ENCODE results near the gene LRRFIP2. TPM values are rescaled to one million over a fixed set of nuclear protein-coding genes. Genes with fewer than 3 reads are reported as not detected.

Gene LRRFIP2
- total and polyA plus RNA-seq, 2 experiments from 2014 or later: 77.6 to 77.7 TPM

DNA sequence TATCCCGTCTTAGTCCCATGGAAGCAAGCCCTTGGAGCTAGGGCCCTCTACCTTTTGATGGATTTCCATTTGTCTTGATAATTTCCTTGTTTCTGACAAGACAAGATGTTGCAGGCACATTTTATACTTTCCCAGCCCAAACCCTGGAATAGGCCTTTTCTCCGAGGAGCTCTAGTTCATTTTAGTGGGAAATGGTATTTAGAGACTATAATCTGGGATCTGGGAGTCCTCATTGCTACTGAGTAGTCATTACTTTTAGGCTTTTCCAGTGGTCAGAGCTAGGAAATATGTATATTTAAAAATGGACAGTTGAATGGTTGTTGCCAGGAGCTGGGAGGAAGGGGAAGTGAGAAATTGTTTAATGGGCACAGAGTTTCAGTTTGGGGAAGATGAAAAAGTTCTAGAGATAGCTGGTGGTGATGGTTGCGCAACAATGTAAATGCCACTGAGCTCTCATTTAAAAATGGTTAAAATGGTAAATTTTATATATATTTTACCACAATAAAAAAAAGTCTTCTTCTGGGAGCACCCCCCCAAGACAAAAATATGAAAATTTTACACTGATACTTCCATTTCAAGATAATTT is 149.5 kb downstream of the LRRFIP2 start:
- in situ Hi-C loops (cut with MboI): no loop called here
- Histone ChIP-seq H3K79me2 (ENCODE audit: insufficient read depth) (no peaks in the 10 kb centered on the region), H3K4me2 (ENCODE audit: unreplicated experiment) (no peak overlapping the region), H3K27ac (no peak overlapping the region), H2AFZ (no peak overlapping the region), H3K9ac (no peak overlapping the region), H3K36me3 (ENCODE audit: low read depth) (peaks cover 34% of the 10 kb centered on the region; the same call in 1 of the 2 replicates), H4K20me1 (ENCODE audit: insufficient read depth) (no peaks in the 10 kb centered on the region), H3K9me3 (ENCODE audit: low read depth) (no peaks in the 10 kb centered on the region), H3F3A (ENCODE audit: insufficient read depth) (peaks cover 12% of the 10 kb centered on the region; the same call in 1 of the 2 replicates), H3K9me2 (ENCODE audit: insufficient read depth) (no peaks in the 10 kb centered on the region), H3K4me3 (no peak overlapping the region), H3K4me1 (ENCODE audit: insufficient read depth) (peaks cover 10% of the 10 kb centered on the region), H3K27me3 (replicated peaks; ENCODE audit: insufficient read depth) (no peaks in the 10 kb centered on the region)
- WGBS, 2 experiments (ENCODE audit: low coverage in 1 of 2, low lambda C conversion rate in 2 of 2, missing lambda C conversion rate in 2 of 2): 96 to 98% methylated on average over 3 of the region's 3 CpGs
- no peak for TF ChIP-seq EZH2phosphoT487 (IDR thresholded peaks at IDR 0.05; ENCODE audit: insufficient read depth, low read depth)
- no peak for TF ChIP-seq EZH2 (IDR thresholded peaks at IDR 0.05; ENCODE audit: insufficient read depth, poor library complexity, severe bottlenecking)
- no peak for DNase-seq

GRCh38 chr3:37024092-37024491 is 150.3 kb downstream of the LRRFIP2 start:
- no peaks in the 10 kb centered on the region for H3K9me2 ChIP-seq (ENCODE audit: insufficient read depth)
- H3K79me2 ChIP-seq (ENCODE audit: insufficient read depth): no peaks in the 10 kb centered on the region
- H3F3A ChIP-seq (ENCODE audit: insufficient read depth): peaks cover 9% of the 10 kb centered on the region; the same call in 1 of the 2 replicates
- H3K9ac ChIP-seq: no peak overlapping the region
- H4K20me1 ChIP-seq (ENCODE audit: insufficient read depth): no peaks in the 10 kb centered on the region
- H3K4me1 ChIP-seq (ENCODE audit: insufficient read depth): 0 out of 2 replicates have a peak, but pooled peaks cover 2% of the 10 kb centered on the region
- in situ Hi-C loops (cut with MboI): no loop called here
- H2AFZ ChIP-seq: no peak overlapping the region
- no peak overlapping the region for H3K4me3 ChIP-seq
- H3K9me3 ChIP-seq (ENCODE audit: low read depth): no peaks in the 10 kb centered on the region
- H3K27ac ChIP-seq: no peak overlapping the region
- H3K36me3 ChIP-seq (ENCODE audit: low read depth): peaks cover 37% of the 10 kb centered on the region; the same call in 1 of the 2 replicates
- WGBS, 2 experiments (ENCODE audit: low coverage in 1 of 2, low lambda C conversion rate in 2 of 2, missing lambda C conversion rate in 2 of 2): 98 to 100% methylated on average over 2 of the region's 2 CpGs
- no peak overlapping the region for H3K4me2 ChIP-seq (ENCODE audit: unreplicated experiment)
- TF ChIP-seq EZH2phosphoT487 (IDR thresholded peaks at IDR 0.05; ENCODE audit: insufficient read depth, low read depth) (no peak), EZH2 (IDR thresholded peaks at IDR 0.05; ENCODE audit: insufficient read depth, poor library complexity, severe bottlenecking) (no peak)
- H3K27me3 ChIP-seq (replicated peaks; ENCODE audit: insufficient read depth): no peaks in the 10 kb centered on the region
- peak; percentile 43 for DNase-seq

DNA sequence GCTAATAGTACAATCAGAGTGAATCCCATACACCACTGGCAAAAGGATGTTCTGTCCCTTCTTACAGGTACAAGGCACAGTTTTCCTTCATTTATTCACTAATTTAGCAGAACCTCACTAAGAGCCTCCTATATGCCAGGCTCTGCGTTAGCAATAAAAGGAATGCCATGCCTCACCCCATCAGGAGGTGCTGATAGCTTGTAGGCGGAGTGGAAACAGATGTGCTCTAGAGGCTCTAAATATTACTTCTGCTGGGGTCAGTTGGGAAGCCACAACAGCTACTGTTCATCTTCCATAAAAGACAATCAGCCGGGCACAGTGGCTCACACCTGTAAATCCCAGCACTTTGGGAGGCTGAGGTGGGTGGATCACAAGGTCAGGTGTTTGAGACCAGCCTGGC is 156.7 kb downstream of the LRRFIP2 start:
- WGBS, 2 experiments (ENCODE audit: low coverage in 1 of 2, low lambda C conversion rate in 2 of 2, missing lambda C conversion rate in 2 of 2): 98% methylated on average over 3 of the region's 3 CpGs
- Histone ChIP-seq H4K20me1 (ENCODE audit: insufficient read depth) (no peaks in the 10 kb centered on the region), H3K36me3 (ENCODE audit: low read depth) (peaks cover 49% of the 10 kb centered on the region), H3K4me1 (ENCODE audit: insufficient read depth) (no peaks in the 10 kb centered on the region), H3K9ac (no peak overlapping the region), H3K9me3 (ENCODE audit: low read depth) (no peaks in the 10 kb centered on the region), H3K4me2 (ENCODE audit: unreplicated experiment) (no peak overlapping the region), H3F3A (ENCODE audit: insufficient read depth) (no peaks in the 10 kb centered on the region), H2AFZ (no peak overlapping the region), H3K79me2 (ENCODE audit: insufficient read depth) (no peaks in the 10 kb centered on the region), H3K9me2 (ENCODE audit: insufficient read depth) (no peaks in the 10 kb centered on the region), H3K27me3 (replicated peaks; ENCODE audit: insufficient read depth) (no peaks in the 10 kb centered on the region), H3K4me3 (no peak overlapping the region), H3K27ac (no peak overlapping the region)
- DNase-seq: no peak
- in situ Hi-C loops (cut with MboI): no loop called here
- no peak for TF ChIP-seq EZH2phosphoT487 (IDR thresholded peaks at IDR 0.05; ENCODE audit: insufficient read depth, low read depth)

GRCh38 chr3:37016903-37017302 is 157.5 kb downstream of the LRRFIP2 start:
- 91 to 94% methylated on average over 8 of the region's 8 CpGs for WGBS, 2 experiments (ENCODE audit: low coverage in 1 of 2, low lambda C conversion rate in 2 of 2, missing lambda C conversion rate in 2 of 2)
- Histone ChIP-seq H3K4me1 (ENCODE audit: insufficient read depth) (no peaks in the 10 kb centered on the region), H3K9me2 (ENCODE audit: insufficient read depth) (no peaks in the 10 kb centered on the region), H3K27me3 (replicated peaks; ENCODE audit: insufficient read depth) (no peaks in the 10 kb centered on the region), H3K9ac (no peak overlapping the region), H3K27ac (no peak overlapping the region), H3K36me3 (ENCODE audit: low read depth) (peaks cover 57% of the 10 kb centered on the region), H3F3A (ENCODE audit: insufficient read depth) (no peaks in the 10 kb centered on the region), H3K4me3 (no peak overlapping the region), H4K20me1 (ENCODE audit: insufficient read depth) (no peaks in the 10 kb centered on the region), H3K79me2 (ENCODE audit: insufficient read depth) (no peaks in the 10 kb centered on the region), H2AFZ (no peak overlapping the region), H3K4me2 (ENCODE audit: unreplicated experiment) (no peak overlapping the region), H3K9me3 (ENCODE audit: low read depth) (no peaks in the 10 kb centered on the region)
- in situ Hi-C loops (cut with MboI): no loop called here
- no peak for TF ChIP-seq EZH2phosphoT487 (IDR thresholded peaks at IDR 0.05; ENCODE audit: insufficient read depth, low read depth)
- TF ChIP-seq EZH2 (IDR thresholded peaks at IDR 0.05; ENCODE audit: insufficient read depth, poor library complexity, severe bottlenecking): no peak
- DNase-seq: no peak

Measured in GM23248 (cell line).